Transverse colon (tissue), 4 donors: ENCODE measurements around the gene SYNPO2.
"Not testable (repeated sequence)": the region's sequence is repeated elsewhere in the genome, so short reads cannot be mapped to it uniquely, and the experiment has no call there.

Experiments used
- EP300 ChIP-seq: sonication (generic); formaldehyde crosslinking; IDR thresholded peaks from one replicate; pipeline ENCODE4 v1.6.1; 2017; ENCODE audit warnings: antibody characterized with exemption, low read depth
- POLR2A ChIP-seq: fragments of 450-650 bp; IDR thresholded peaks from one replicate; pipeline ENCODE4 v1.6.1; 2016; ENCODE audit warnings: antibody characterized with exemption, mild to moderate bottlenecking, moderate library complexity
- POLR2AphosphoS5 ChIP-seq, 3 donors: sonication (generic); formaldehyde crosslinking; IDR thresholded peaks; one replicate each; pipeline ENCODE4 v1.6.1; 2016; ENCODE audit warnings: antibody characterized with exemption in 3 of 3
- TF ChIP-seq, protein P1 (sequence below), 5 experiments: fragments of 200-600 bp in 3 of 5; fragments of 450-650 bp in 2 of 5; sonication (generic) in 3 of 5; IDR thresholded peaks; 1 replicate in 2 of 5; 2 replicates in 3 of 5; pipeline ENCODE4 v1.5.1; 2016 to 2017; ENCODE audit warnings: antibody characterized with exemption in 5 of 5, inconsistent platforms in 3 of 5, mild to moderate bottlenecking in 2 of 5, moderate library complexity in 1 of 5

DNA sequence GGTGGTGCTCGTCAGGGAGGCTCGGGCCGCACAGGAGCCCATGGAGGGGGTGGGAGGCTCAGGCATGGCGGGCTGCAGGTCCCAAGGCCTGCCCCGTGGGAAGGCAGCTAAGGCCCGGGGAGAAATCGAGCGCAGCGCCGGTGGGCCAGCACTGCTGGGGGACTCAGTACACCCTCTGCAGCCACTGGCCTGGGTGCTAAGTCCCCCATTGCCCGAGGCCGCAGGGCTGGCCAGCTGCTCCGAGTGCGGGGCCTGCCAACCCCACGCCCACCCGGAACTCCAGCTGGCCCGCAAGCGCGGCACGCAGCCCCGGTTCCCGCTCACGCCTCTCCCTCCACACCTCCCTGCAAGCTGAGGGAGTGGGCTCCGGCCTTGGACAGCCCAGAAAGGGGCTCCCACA, 88.4 kb downstream of the SYNPO2 start:
- TF ChIP-seq, protein P1, sequence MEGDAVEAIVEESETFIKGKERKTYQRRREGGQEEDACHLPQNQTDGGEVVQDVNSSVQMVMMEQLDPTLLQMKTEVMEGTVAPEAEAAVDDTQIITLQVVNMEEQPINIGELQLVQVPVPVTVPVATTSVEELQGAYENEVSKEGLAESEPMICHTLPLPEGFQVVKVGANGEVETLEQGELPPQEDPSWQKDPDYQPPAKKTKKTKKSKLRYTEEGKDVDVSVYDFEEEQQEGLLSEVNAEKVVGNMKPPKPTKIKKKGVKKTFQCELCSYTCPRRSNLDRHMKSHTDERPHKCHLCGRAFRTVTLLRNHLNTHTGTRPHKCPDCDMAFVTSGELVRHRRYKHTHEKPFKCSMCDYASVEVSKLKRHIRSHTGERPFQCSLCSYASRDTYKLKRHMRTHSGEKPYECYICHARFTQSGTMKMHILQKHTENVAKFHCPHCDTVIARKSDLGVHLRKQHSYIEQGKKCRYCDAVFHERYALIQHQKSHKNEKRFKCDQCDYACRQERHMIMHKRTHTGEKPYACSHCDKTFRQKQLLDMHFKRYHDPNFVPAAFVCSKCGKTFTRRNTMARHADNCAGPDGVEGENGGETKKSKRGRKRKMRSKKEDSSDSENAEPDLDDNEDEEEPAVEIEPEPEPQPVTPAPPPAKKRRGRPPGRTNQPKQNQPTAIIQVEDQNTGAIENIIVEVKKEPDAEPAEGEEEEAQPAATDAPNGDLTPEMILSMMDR (IDR thresholded peaks at IDR 0.05) = not testable (repeated sequence)
- not testable (repeated sequence) for TF ChIP-seq POLR2A; POLR2AphosphoS5 (IDR thresholded peaks at IDR 0.05); EP300
